Brain microvascular endothelial cell (primary cell): ENCODE results near the gene EIF4E2.
A peak's percentile ranks its signal among the peaks of the same experiment; 100 is the strongest.

ENCODE experiments used
- DNase-seq: peaks from one replicate; pipeline ENCODE4 v3.0.0-alpha.2; 2020
- H3K27ac ChIP-seq: fragments of 250-450 bp; sonication (Bioruptor Pico); 2 replicates; pipeline ENCODE4 v1.5.1; 2020; ENCODE audit warnings: mild to moderate bottlenecking, moderate library complexity
- H3K27me3 ChIP-seq: fragments of 250-450 bp; sonication (Bioruptor Pico); replicated peaks from 2 replicates; pipeline ENCODE4 v1.5.1; 2020; ENCODE audit warnings: mild to moderate bottlenecking
- H3K36me3 ChIP-seq: fragments of 250-450 bp; sonication (Bioruptor Pico); replicated peaks from 2 replicates; pipeline ENCODE4 v1.5.1; 2020; ENCODE audit warnings: mild to moderate bottlenecking
- H3K4me3 ChIP-seq: 2 replicates; pipeline ENCODE4 v1.5.1; 2011; ENCODE audit warnings: low read depth, mild to moderate bottlenecking, control low read depth, low read length, moderate library complexity
- CTCF ChIP-seq: IDR thresholded peaks from 2 replicates; pipeline ENCODE4 v1.5.1; 2011; ENCODE audit warnings: low read depth, mild to moderate bottlenecking, moderate library complexity, low read length, control low read depth, inconsistent platforms; ENCODE audit errors: missing control alignments
- in situ Hi-C: cut with HindIII; loops from 2 replicates; pipeline ENCODE4 v1.10.0; 2017; ENCODE audit warnings: low sequenced_read_pairs, low pct_ligation_motif_present

The EIF4E2 gene

DNA sequence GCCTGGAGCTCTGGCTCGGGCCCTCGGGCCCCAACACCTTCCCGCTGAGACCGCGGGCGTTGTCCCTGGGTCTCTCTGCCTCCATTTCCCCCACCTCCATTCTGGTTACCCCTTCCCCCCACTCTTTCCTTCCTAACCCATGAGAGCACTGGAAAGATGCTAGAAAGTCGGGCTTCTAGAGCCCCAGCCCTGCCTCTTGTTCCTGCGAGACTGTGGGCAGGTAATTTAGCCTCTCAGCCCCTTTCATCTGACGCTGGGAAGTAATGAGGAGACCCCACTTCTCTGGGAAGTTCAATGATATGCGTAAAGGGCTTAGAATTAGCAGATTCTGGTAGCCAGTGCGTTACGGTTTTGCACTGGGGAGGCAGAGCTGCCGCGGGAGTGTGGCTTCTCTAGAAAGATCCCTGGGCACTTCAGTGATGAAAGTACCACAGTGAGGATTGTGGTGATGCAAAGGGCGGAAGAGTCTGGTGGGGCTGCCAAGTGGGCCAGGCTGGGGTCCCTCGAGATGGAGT lies 46.6 kb upstream of the EIF4E2 start:
- H3K27me3 ChIP-seq, result peaks cover 56% of the 10 kb centered on the region
- TF ChIP-seq CTCF, result no peak
- no peaks in the 10 kb centered on the region for H3K36me3 ChIP-seq
- H3K27ac ChIP-seq, result no peak overlapping the region
- DNase-seq, result no peak
- in situ Hi-C loops, result no loop called here
- no peak overlapping the region for H3K4me3 ChIP-seq

DNA sequence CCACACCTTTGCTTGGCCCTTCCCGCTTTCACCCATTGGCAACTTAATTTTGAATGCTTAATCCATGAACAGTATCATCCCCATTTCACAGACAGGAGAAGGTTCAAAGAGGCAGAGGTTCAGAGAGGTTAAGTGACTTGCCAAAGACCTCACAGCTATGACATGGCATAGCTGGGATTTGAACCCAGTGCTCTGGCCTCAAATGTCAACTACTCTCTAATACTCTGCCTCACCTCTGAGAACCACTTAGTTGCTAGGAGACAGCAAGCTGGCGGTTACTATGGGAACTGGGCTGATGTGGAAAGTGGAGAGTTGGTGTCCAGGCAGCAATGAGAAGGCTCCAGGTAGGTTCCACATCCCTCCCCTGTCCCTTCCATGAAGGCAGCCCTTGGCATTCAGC lies 46.1 kb upstream of the EIF4E2 start:
- H3K27me3 ChIP-seq, result peaks cover 54% of the 10 kb centered on the region
- no peak overlapping the region for H3K27ac ChIP-seq
- in situ Hi-C loops, result no loop called here

DNA sequence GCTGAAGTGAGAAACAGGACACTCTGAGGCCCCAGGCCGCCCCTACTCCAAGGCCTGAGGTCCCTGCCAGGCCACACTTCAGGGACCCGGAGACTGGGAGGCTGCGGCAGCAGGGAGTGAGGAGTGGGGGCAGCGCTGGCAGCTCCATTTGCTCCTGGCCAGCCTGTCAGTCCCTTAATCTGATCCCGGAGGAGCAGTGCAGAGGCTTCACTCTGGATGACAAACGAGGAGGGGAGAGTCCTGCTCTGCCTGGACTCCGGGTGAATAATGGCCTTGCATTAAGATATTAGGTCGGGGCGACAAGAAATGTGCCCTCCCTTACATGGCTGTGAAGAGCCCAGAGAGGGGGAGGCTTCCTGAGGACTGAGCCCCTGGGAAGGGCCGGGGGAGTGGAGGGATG lies 44.6 kb upstream of the EIF4E2 start:
- no peak for TF ChIP-seq CTCF
- Histone ChIP-seq H3K27me3 (peaks cover 49% of the 10 kb centered on the region), H3K4me3 (no peak overlapping the region), H3K36me3 (no peaks in the 10 kb centered on the region), H3K27ac (no peak overlapping the region)
- in situ Hi-C loops, result no loop called here
- DNase-seq, result no peak

More for the DNA sequence above, 46.1 kb upstream of the EIF4E2 start:
- no peak for DNase-seq
- Histone ChIP-seq H3K36me3 (no peaks in the 10 kb centered on the region), H3K4me3 (no peak overlapping the region)
- no peak for TF ChIP-seq CTCF

DNA sequence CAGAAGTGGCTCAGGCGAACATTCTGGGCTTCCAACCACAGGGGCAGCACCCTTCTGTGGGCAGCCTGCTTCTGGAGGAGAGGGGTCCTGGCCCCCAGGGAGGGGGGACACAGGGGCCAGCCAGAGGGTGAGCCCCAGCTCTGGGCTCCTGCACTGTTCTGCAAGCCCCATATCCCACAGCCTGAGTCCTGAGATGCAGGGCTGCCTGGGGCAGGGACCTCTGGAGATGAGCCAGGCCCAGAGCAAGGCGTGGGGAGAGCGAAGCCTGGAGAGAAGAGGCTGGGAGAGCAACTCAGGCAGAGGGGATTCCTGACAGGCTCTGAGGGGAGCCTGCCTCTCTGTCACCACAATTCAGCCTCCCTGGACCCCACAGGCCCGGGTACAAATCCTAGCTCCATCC lies 43.8 kb upstream of the EIF4E2 start:
- Histone ChIP-seq H3K4me3 (no peak overlapping the region), H3K36me3 (no peaks in the 10 kb centered on the region), H3K27me3 (peaks cover 51% of the 10 kb centered on the region), H3K27ac (no peak overlapping the region)
- DNase-seq, result no peak
- TF ChIP-seq CTCF, result no peak
- in situ Hi-C loops, result no loop called here

GRCh38 chr2:232508251-232508650 lies 42.2 kb upstream of the EIF4E2 start:
- Histone ChIP-seq H3K27me3 (peaks cover 47% of the 10 kb centered on the region), H3K27ac (no peak overlapping the region), H3K36me3 (no peaks in the 10 kb centered on the region), H3K4me3 (no peak overlapping the region)
- peak; percentile 2 for TF ChIP-seq CTCF
- in situ Hi-C loops, result no loop called here
- no peak for DNase-seq

GRCh38 chr2:232511336-232511890 lies 39.1 kb upstream of the EIF4E2 start:
- in situ Hi-C loops, result no loop called here
- no peak overlapping the region for H3K4me3 ChIP-seq
- peaks cover 26% of the 10 kb centered on the region for H3K27me3 ChIP-seq
- no peak for DNase-seq
- H3K36me3 ChIP-seq, result no peaks in the 10 kb centered on the region
- TF ChIP-seq CTCF, result no peak
- H3K27ac ChIP-seq, result no peak overlapping the region
